ENCODE data around the gene ELOVL3. TPM values are rescaled to one million over a fixed set of nuclear protein-coding genes. Genes with fewer than 3 reads are reported as not detected.
"Not testable (repeated sequence)": the region's sequence is repeated elsewhere in the genome, so short reads cannot be mapped to it uniquely, and the experiment has no call there.

ELOVL3 gene
- total and polyA plus RNA-seq, 2 of the 4 experiments (the other 2 are of a cell fraction) = 0.09 to 0.36 TPM

- H2AK5ac ChIP-seq (ENCODE audit: low read depth, low read length); H3K36me3 ChIP-seq (ENCODE audit: control insufficient read depth, insufficient read depth, low read length); H4K20me1 ChIP-seq (ENCODE audit: insufficient read depth, low read length); H2BK15ac ChIP-seq (ENCODE audit: low read depth, low read length); intact Hi-C loops (cut with micrococcal nuclease); in situ Hi-C loops (cut with MboI; ENCODE audit: low sequenced_read_pairs); POLR2A ChIA-PET (ENCODE audit: unreplicated experiment); ATAC-seq (ENCODE audit: low read depth); dilution Hi-C loops (cut with HindIII; ENCODE audit: low sequenced_read_pairs, unreplicated experiment); H2BK120ac ChIP-seq (ENCODE audit: low read depth, low read length); H4K5ac ChIP-seq (ENCODE audit: low read depth, low read length); H3K4me1 ChIP-seq (ENCODE audit: control insufficient read depth, insufficient read depth, low read length); H2BK5ac ChIP-seq (ENCODE audit: low read depth, low read length, poor library complexity, severe bottlenecking); H3K79me1 ChIP-seq (ENCODE audit: low read depth in 1 of 2, low read length in 2 of 2); H2BK20ac ChIP-seq (ENCODE audit: low read depth, low read length); H3K56ac ChIP-seq (ENCODE audit: extremely low read depth, insufficient read depth, low read length); H3K9me3 ChIP-seq (ENCODE audit: control insufficient read depth, insufficient read depth, low read length); H3K27me3 ChIP-seq (ENCODE audit: control insufficient read depth, insufficient read depth, low read length); BruUV-seq (replicated peaks); H3K14ac ChIP-seq (replicated peaks; ENCODE audit: low read depth, low read length); H3K4me2 ChIP-seq (ENCODE audit: low read depth, low read length); H2AK9ac ChIP-seq (replicated peaks; ENCODE audit: low read depth, low read length, poor library complexity); CTCF ChIA-PET; H3K18ac ChIP-seq (ENCODE audit: low read depth, low read length); H3K27ac ChIP-seq (ENCODE audit: insufficient read depth, low read length); H3K4ac ChIP-seq (ENCODE audit: low read depth, low read length); H3K9me1 ChIP-seq (ENCODE audit: insufficient read depth, low read length); H3K9ac ChIP-seq (ENCODE audit: low read depth, low read length); H2AFZ ChIP-seq (replicated peaks; ENCODE audit: low read length, poor library complexity); H4K91ac ChIP-seq (ENCODE audit: insufficient read depth, low read depth, low read length); H3K23ac ChIP-seq (ENCODE audit: low read depth, low read length); DNase-seq; H4K8ac ChIP-seq (ENCODE audit: low read depth in 2 of 2, low read length in 2 of 2); H3K4me3 ChIP-seq (ENCODE audit: insufficient read depth, low read depth, low read length): not testable (repeated sequence)
- no CpG with 5 or more reads among the region's 4 CpGs for WGBS, 2 experiments (ENCODE audit: extremely low coverage in 2 of 2, insufficient read length in 1 of 2)
Observed at GRCh38 chr10:102213599-102213998, 12.5 kb upstream of the ELOVL3 start.

All from IMR-90 (cell line).